Measurements from ENCODE around the gene WDR54.
A peak's percentile ranks its signal among the peaks of the same experiment; 100 is the strongest.

The WDR54 gene, protein sequence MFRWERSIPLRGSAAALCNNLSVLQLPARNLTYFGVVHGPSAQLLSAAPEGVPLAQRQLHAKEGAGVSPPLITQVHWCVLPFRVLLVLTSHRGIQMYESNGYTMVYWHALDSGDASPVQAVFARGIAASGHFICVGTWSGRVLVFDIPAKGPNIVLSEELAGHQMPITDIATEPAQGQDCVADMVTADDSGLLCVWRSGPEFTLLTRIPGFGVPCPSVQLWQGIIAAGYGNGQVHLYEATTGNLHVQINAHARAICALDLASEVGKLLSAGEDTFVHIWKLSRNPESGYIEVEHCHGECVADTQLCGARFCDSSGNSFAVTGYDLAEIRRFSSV

GRCh38 chr2:74421221-74421870 is at the start of gene WDR54, which contains the start of gene C2orf81:
Gene WDR54 (plus strand): TSS chr2:74421730. CDS start chr2:74422154, 424 bp downstream.
Gene C2orf81 (minus strand): TSS chr2:74421619. CDS start chr2:74421560, 59 bp downstream.
- peak; percentile 94 to 96 for DNase-seq (ENCODE audit: low read depth in 2 of 2)

DNA sequence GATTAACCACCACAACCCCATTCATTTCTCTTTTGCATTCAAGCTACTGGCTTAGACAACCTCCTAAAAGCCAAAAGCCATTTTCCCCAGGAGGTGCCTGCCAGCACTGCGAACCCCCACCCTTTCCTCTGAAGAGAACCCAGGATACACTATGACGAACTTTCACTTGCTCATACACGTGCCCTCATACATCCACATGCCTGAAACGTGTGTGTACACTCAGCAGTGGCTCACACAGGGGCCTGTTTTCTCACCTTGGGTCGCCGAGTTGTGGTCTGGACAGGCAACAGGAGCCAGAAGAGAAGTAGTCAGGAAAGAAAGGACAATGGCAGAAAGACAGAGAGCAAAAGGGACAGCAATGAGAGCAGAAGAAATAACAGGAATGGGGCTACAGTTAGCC is 48.9 kb upstream of the WDR54 start:
- DNase-seq (ENCODE audit: low read depth in 2 of 2): no peak

GRCh38 chr2:74373221-74373676 is 48.3 kb upstream of the WDR54 start:
- DNase-seq (ENCODE audit: low read depth in 2 of 2): no peak

DNA sequence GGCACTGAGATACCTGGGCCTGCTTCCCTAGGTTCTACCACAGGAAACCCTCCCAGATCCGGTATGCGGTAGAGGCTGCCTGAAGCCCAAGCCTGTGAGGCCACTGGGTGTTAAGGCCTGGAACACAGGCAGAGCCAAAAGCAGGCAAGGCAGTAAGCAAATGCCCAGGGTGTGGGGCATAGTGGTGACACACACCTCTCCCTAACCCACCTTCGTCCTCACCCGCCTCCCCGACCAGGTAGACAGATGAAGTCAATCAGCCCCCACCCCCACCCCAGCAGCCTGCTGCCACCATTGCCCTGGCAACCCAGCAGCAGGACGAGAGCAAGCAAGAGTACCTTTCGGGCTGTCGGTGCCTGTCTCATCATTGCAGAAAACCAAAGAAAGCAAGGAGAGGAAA is 47.5 kb upstream of the WDR54 start:
- DNase-seq (ENCODE audit: low read depth in 2 of 2): no peak

DNA sequence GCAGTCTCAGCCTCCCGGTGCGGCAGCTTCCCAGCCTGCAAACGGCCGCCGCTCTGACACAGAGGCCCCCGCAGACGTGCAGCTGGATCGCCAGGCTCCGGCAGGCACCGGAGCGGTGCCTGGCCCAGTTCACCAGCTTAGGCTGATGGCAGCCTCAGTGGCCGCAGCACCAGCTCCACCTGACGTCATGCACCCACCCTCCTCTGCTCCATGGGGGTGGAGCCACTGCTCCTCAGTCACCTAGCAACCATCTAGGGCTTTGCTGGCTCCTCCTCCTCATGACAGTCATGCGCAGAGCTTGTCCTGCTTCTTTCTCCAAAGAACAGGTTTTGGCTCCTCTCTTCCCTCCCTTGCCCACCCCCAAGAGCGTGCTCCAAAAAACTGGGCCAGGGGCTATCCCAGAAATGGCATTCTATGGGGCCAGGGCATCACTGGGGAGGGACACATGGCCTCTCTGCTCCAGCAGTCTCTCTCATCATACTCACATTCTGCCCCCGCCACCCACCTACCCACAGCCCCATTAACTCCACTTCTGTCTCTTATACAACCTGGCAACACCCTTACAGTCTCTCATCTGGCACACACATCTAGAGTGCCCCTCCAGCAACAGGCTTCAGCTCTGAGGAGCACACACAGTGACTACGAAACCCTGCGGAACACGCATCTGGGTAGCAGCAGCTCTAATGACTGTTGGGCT is 46.9 kb upstream of the WDR54 start:
- no peak for DNase-seq (ENCODE audit: low read depth in 2 of 2)

DNA sequence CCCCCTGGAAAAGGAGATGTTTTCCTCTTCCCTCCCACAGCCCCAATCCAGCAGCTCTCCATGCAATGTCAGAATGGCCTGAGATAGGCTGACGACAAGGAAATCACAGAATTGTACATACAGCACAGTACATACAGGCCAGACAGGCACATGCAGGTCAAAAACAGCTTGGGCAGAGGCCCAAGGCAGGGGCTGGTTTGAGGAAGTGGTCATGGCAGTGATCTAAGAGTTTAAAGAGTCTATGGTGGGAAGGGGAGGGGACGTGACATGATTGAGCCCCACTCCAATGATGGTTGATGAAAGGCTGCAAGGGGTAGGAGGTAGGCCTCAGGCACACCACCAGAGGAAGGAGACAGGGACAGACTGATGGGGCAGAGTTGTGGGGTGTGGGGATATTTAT is 45.7 kb upstream of the WDR54 start:
- no peak for DNase-seq (ENCODE audit: low read depth in 2 of 2)

GRCh38 chr2:74378007-74378406 is 43.5 kb upstream of the WDR54 start:
- DNase-seq (ENCODE audit: low read depth in 2 of 2): no peak

GRCh38 chr2:74379851-74380789 is 41.4 kb upstream of the WDR54 start, which contains the start of gene DCTN1:
Gene DCTN1 (minus strand): TSS chr2:74380311. CDS start chr2:74380037, 274 bp downstream.
- no peak for DNase-seq (ENCODE audit: low read depth in 2 of 2)

DNA sequence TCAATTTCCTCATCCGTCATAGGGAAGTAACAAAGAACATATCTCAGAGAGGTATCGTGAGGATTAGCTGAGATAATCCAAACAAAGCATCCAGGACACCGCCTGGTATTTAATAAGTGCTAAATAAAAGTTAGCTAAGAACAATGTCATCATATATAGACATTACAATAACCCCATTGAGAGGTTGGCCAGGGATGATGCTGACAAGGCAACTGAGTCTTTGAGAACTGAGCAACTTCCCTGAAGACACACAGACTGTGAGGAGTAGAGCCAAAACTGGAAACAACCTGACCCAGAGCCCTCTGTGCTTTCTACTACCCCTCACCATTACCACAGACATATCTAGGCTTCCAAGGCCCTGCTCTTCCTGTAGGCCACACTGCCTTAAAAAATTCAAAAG is 39.8 kb upstream of the WDR54 start:
- no peak for DNase-seq (ENCODE audit: low read depth in 2 of 2)

DNA sequence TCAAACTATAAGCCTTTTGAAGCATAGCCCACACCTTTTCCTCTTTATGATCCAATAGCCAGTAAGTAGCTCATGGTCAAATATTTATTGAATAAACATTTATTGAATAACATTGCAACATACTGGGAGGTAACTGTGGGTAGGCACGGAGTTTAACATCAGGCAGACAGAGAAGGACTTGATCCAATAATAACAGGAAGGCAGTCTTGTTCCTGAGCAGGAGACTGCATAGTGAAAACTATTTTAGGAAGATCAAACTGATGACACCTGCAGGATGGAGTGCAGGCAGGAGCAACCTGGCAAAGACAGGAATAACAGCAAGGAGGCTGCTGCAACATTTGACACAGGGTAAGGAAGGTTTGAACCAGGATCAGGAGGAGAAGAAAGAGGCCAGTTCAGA is 38.3 kb upstream of the WDR54 start:
- no peak for DNase-seq (ENCODE audit: low read depth in 2 of 2)

DNA sequence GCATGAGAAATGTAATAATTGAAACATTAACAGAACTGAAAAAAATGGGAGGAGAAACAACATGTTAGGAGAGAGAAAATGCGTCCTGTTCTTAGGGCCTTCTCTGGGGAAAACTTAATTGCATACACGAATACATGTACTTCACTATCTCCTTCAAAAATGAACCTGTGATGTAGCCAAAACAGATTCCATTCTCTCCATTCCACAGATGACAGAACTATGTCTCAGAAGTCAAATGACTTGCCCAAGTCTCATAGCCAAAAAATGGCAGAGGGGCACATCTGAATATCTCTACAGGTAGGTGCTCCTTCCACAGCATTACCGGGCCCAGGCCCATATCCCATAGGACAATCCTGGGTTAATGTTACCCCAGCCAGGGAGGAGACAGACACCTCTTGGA is 37.5 kb upstream of the WDR54 start:
- DNase-seq (ENCODE audit: low read depth in 2 of 2): no peak

- DNase-seq (ENCODE audit: low read depth in 2 of 2): no peak
Observed at GRCh38 chr2:74385396-74385795, 36.1 kb upstream of the WDR54 start.

GRCh38 chr2:74387346-74387745 is 34.2 kb upstream of the WDR54 start:
- no peak for DNase-seq (ENCODE audit: low read depth in 2 of 2)

GRCh38 chr2:74390606-74391005 is 30.9 kb upstream of the WDR54 start:
- DNase-seq (ENCODE audit: low read depth in 2 of 2): no peak

DNA sequence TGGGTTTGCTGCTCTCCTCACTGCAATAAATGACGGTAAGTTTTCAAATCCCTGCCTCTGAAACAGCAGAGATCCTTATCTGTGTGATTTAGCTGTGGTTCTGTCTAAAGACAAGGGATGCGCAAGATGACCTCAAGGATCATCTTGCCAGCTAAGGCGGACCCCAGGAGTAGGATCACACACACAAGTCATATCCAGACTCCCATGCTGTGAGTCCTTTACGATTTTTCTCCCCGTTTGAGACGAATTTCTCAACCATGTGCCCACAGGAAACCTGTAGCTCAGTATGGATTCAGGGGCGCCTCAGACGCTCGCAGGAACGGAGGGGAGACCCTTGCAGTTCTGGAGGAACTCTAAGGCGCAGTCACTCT is 30.3 kb upstream of the WDR54 start:
- DNase-seq (ENCODE audit: low read depth in 2 of 2): no peak

- peak; percentile 83 to 85 for DNase-seq (ENCODE audit: low read depth in 2 of 2)
Observed at GRCh38 chr2:74391580-74392448, 29.7 kb upstream of the WDR54 start.

DNA sequence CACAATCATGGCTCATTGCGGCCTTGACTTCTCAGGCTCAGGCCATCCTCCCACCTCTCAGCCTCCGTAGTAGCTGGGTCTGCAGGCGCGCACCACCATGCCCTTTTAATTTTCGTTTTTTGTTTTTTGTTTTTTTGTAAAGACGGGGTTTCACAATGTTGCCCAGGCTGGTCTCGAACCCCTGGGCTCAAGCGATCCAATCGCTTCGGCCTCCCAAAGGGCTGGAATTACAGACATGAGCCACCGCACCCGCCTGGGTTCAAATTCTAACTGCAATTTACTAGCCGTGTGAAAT is 29.1 kb upstream of the WDR54 start:
- DNase-seq (ENCODE audit: low read depth in 2 of 2): no peak

- no peak for DNase-seq (ENCODE audit: low read depth in 2 of 2)
Observed at GRCh38 chr2:74393525-74393924, 28.0 kb upstream of the WDR54 start.

DNA sequence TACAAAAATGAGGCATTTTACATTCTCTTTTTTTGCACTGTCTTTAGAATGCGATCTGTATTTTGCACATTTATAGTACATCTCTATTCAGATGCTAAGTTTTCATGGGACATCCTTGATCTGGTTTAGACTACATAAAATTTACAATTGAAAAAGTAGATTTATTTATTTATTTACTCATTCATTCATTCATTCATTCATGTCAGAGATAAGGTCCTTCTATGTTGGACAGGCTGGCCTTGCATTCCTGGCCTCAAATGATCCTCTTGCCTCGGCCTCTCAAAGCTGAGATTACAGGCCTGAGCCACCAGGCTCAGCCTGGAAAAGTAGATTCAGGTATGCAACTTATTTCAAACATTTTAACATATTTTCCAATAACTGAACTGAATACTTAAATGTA is 25.4 kb upstream of the WDR54 start:
- no peak for DNase-seq (ENCODE audit: low read depth in 2 of 2)

DNA sequence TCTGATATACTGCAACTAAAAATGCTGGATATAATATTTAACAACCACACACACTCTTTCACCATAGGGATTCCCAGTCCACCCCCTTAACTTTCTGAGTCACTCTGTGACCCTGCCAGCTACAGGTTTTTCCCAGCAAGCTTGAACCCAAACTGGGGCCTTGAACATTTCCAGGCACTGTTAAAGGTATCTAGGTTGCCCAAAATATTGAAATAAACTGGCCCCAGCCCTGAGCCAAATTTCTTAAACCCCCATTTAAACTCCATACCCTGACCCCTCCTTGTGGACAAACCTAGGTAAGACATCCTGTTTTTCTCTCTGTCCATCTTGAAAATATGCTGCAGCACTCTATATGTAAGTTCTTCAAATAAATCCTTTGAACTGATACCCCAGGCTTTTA is 21.7 kb upstream of the WDR54 start:
- no peak for DNase-seq (ENCODE audit: low read depth in 2 of 2)

DNA sequence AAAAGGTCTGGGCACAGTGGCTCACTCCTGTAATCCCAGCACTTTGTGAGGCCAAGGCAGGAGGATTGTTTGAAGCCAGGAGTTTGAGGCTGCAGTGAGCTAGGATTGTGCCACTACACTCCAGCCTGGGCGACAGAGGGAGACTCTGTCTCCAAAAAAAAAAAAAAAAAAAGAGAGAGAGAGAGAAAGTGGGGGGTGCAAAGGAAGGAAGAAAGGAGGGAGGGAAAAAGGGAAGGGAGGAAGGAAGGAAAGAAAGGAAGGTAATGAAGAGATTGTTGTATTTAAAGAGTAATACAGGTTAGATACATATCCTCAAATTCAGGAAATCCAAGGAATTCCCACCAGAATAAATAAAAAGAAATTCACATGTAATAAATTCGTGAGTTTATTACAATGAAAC is 19.6 kb upstream of the WDR54 start:
- DNase-seq (ENCODE audit: low read depth in 2 of 2): no peak

Data from stimulated activated CD8-positive, alpha-beta memory T cell treated with anti-CD3 and anti-CD28 coated beads, Interleukin-15, amount 100 ng/mL, for 48 hours (primary cell).